PC-3 (cell line): ENCODE measurements around the gene PATL2. TPM values are rescaled to one million over a fixed set of nuclear protein-coding genes. Genes with fewer than 3 reads are reported as not detected.
A peak's percentile ranks its signal among the peaks of the same experiment; 100 is the strongest.
"Not testable (repeated sequence)": the region's sequence is repeated elsewhere in the genome, so short reads cannot be mapped to it uniquely, and the experiment has no call there.

ENCODE experiments used
- ATAC-seq: fragments of 200-7000 bp; cut with Tn5 transposase; 2 replicates; pipeline ENCODE4 v1.9.1; 2020; ENCODE audit warnings: mild to moderate bottlenecking, moderate library complexity
- BruUV-seq: library from RNA; stranded (reverse); fragments of 400-500 nt; replicated peaks from 2 replicates; lab custom pipeline; 2021; lab: Mats Ljungman, UMichigan
- CTCF ChIA-PET: fragments of 300-600 bp; sonication (Branson Sonifier 250); formaldehyde crosslinking; loops from one replicate; lab custom pipeline; 2022; ENCODE audit warnings: antibody characterized with exemption; lab: Charles Lee
- POLR2A ChIA-PET: fragments of 300-600 bp; sonication (Branson Sonifier 250); formaldehyde crosslinking; loops from one replicate; lab custom pipeline; 2022; ENCODE audit warnings: antibody characterized with exemption; ENCODE audit not compliant: unreplicated experiment; lab: Charles Lee
- DNase-seq: peaks from one replicate; pipeline ENCODE4 v3.0.0-alpha.2; 2015
- H2AFZ ChIP-seq: fragments of 300-600 bp; sonication (generic); 2 replicates; pipeline ENCODE4 v1.6.0; 2016; ENCODE audit warnings: antibody characterized with exemption, low read length
- H3F3A ChIP-seq: fragments of 300-600 bp; sonication (generic); one replicate; pipeline ENCODE4 v1.6.0; 2017; ENCODE audit warnings: antibody characterized with exemption, low read length, control low read depth, mild to moderate bottlenecking; ENCODE audit not compliant: unreplicated experiment
- H3K27ac ChIP-seq: fragments of 300-600 bp; sonication (generic); 2 replicates; pipeline ENCODE4 v1.5.1; 2016; ENCODE audit warnings: mild to moderate bottlenecking, low read length
- H3K27me3 ChIP-seq: fragments of 300-600 bp; sonication (generic); 2 replicates; pipeline ENCODE4 v1.6.1; 2016; ENCODE audit warnings: low read length, mixed read lengths
- H3K36me3 ChIP-seq: fragments of 300-600 bp; sonication (generic); 2 replicates; pipeline ENCODE4 v1.6.1; 2016; ENCODE audit warnings: low read depth, mixed run types, low read length, mixed read lengths
- H3K4me1 ChIP-seq: fragments of 300-600 bp; sonication (generic); 2 replicates; pipeline ENCODE4 v1.5.1; 2016; ENCODE audit warnings: low read length; ENCODE audit not compliant: insufficient read depth
- H3K4me2 ChIP-seq: fragments of 300-600 bp; sonication (generic); 2 replicates; pipeline ENCODE4 v1.6.0; 2016; ENCODE audit warnings: low read length
- H3K4me3 ChIP-seq: fragments of 300-600 bp; sonication (generic); 2 replicates; pipeline ENCODE4 v1.5.1; 2016; ENCODE audit warnings: mild to moderate bottlenecking, low read length, mixed read lengths
- H3K79me2 ChIP-seq: fragments of 300-600 bp; sonication (generic); 2 replicates; pipeline ENCODE4 v1.6.1; 2017; ENCODE audit warnings: low read length, mixed read lengths
- H3K9ac ChIP-seq: fragments of 300-600 bp; sonication (generic); 2 replicates; pipeline ENCODE4 v1.6.0; 2016; ENCODE audit warnings: mild to moderate bottlenecking, low read length
- H3K9me2 ChIP-seq: fragments of 300-600 bp; sonication (generic); replicated peaks from 2 replicates; pipeline ENCODE4 v1.6.1; 2016; ENCODE audit warnings: mixed run types, low read length, mixed read lengths
- H3K9me3 ChIP-seq: fragments of 300-600 bp; sonication (generic); 2 replicates; pipeline ENCODE4 v1.6.1; 2016; ENCODE audit warnings: low read length, mixed read lengths
- H4K20me1 ChIP-seq: fragments of 300-600 bp; sonication (generic); 2 replicates; pipeline ENCODE4 v1.6.1; 2016; ENCODE audit warnings: low read length, mixed read lengths
- CTCF ChIP-seq: fragments of 300-600 bp; sonication (generic); conservative IDR thresholded peaks from 2 replicates; pipeline ENCODE4 v1.5.1; 2017; ENCODE audit warnings: antibody characterized with exemption, low read depth, mild to moderate bottlenecking, low read length
- EZH2 ChIP-seq: fragments of 300-600 bp; sonication (generic); IDR thresholded peaks from one replicate; pipeline ENCODE4 v1.6.1; 2017; ENCODE audit warnings: antibody characterized with exemption, mild to moderate bottlenecking, low read length; ENCODE audit not compliant: unreplicated experiment
- EZH2phosphoT487 ChIP-seq: fragments of 300-600 bp; sonication (generic); IDR thresholded peaks from 2 replicates; pipeline ENCODE4 v1.6.1; 2018; ENCODE audit warnings: mild to moderate bottlenecking, antibody characterized with exemption, low read length, borderline replicate concordance
- intact Hi-C: fragments of 100-400 bp; cut with micrococcal nuclease; formaldehyde crosslinking; loops from 2 replicates; pipeline ENCODE4 v1.9.0; 2023
- total RNA-seq: library from RNA; depleted of rRNA; stranded (reverse); fragments of >200 nt; gene quantifications from 2 replicates; pipeline ENCODE4 v1.2.3, GENCODE V29; 2014

PATL2 gene
- total RNA-seq, 1 experiment from 2014 or later = 0.15 TPM

DNA sequence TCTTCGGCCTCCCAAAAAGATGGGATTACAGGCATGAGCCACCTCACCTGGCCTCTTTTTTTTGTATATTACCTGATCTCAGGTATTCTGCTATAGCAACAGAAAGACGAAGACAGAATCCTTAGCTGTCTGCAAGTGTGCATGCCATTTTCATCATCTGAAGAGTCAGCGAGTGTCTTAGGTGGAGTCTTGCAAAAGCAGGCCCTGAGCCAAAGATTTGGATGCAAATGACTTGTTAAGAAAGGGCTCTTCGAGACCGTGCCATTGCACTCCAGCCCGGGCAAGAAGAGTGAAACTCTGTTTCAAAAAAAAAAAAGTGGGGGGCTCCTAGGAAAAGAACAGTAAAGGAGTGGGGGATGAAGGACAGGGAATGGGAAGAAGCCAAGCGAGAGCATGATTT, 15.0 kb upstream of the PATL2 start:
- no peak for TF ChIP-seq EZH2phosphoT487
- no peak for TF ChIP-seq CTCF
- no peak for TF ChIP-seq EZH2
- Histone ChIP-seq H3K9me3 (no peaks in the 10 kb centered on the region), H2AFZ (peak overlapping the region; percentile 40; the same call in 1 of the 2 replicates), H3K4me2 (peak overlapping the region; percentile 91), H4K20me1 (no peaks in the 10 kb centered on the region), H3K27me3 (no peaks in the 10 kb centered on the region), H3K9ac (peak overlapping the region; percentile 38), H3F3A (peaks cover 18% of the 10 kb centered on the region), H3K9me2 (no peaks in the 10 kb centered on the region), H3K27ac (peak overlapping the region; percentile 89), H3K4me3 (peak overlapping the region; percentile 10; the same call in 1 of the 2 replicates), H3K36me3 (no peaks in the 10 kb centered on the region), H3K4me1 (peaks cover 34% of the 10 kb centered on the region), H3K79me2 (peaks cover 15% of the 10 kb centered on the region)
- CTCF ChIA-PET = interaction anchor here (0.8 to 1.2 kb wide), 3 partner anchors 11 to 15 kb away, joined by 4 to 16 read pairs (median 5); partner anchors contain the start of genes B2M and PATL2
- POLR2A ChIA-PET = interaction anchor here (0.7 to 1.2 kb wide), 2 partner anchors 13 to 63 kb away, joined by 4 to 8 read pairs; partner anchors contain the start of gene SPG11
- DNase-seq = no peak
- no peak for ATAC-seq
- BruUV-seq = TSS peak; percentile 31
- intact Hi-C loops = loop anchor here (1.0 kb wide), 1 partner anchor 13 kb away; no protein-coding TSS in a partner anchor

- no peak overlapping the region for H3K4me2 ChIP-seq
- no peak overlapping the region for H3K4me3 ChIP-seq
- intact Hi-C loops = no loop called here
- no peak for ATAC-seq
- no peak for DNase-seq
- CTCF ChIA-PET = no interaction called here
- no peak overlapping the region for H3K9ac ChIP-seq
- H3K27me3 ChIP-seq = no peaks in the 10 kb centered on the region
- no peak overlapping the region for H2AFZ ChIP-seq
- no TSS peak for BruUV-seq
- H3K4me1 ChIP-seq = peaks cover 13% of the 10 kb centered on the region
- H3K79me2 ChIP-seq = no peaks in the 10 kb centered on the region
- H4K20me1 ChIP-seq = no peaks in the 10 kb centered on the region
- no peak for TF ChIP-seq EZH2
- no peak for TF ChIP-seq EZH2phosphoT487
- no peak for TF ChIP-seq CTCF
- POLR2A ChIA-PET = no interaction called here
- no peak overlapping the region for H3K27ac ChIP-seq
- H3K9me2 ChIP-seq = no peaks in the 10 kb centered on the region
- H3K9me3 ChIP-seq = no peaks in the 10 kb centered on the region
- H3K36me3 ChIP-seq = peaks cover 18% of the 10 kb centered on the region
- peaks cover 7% of the 10 kb centered on the region for H3F3A ChIP-seq
These were observed 10.9 kb upstream of the PATL2 start for GRCh38 chr15:44722011-44722410.

DNA sequence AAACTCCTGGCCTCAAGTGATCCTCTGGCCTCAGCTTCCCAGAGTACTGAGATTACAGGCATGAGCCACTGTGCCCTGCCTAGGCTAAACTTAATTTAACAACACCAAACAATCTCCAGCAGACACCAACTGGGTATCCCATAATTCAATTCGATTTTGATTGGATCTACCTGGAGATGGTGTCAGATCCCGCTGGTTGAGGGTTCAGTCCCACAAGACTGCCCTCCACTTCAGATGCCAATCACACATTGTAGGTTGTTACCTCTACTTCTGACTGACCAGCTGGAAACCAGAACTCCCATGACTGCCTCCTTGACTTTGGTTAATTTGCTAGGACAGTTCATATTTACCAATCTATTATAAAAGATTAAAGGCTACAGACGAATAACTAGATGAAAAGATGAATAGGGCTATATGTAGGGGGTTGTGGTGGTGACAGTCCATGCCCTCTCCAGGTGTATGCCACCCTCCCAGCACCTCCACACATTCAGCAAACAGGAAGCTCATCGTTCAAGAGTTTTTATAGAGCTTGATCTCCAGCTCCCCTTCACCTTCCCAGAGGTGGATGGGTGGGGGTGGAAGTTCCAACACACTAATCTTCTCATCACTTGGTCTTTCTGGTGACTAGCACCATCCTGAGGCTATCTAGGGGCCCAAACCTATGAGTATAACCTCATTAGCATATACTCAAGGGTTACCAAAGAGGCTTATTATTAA, 9.5 kb upstream of the PATL2 start:
- no peaks in the 10 kb centered on the region for H3K9me3 ChIP-seq
- H3K36me3 ChIP-seq = peaks cover 32% of the 10 kb centered on the region
- no peak overlapping the region for H3K9ac ChIP-seq
- peak; percentile 39 for ATAC-seq
- no peaks in the 10 kb centered on the region for H4K20me1 ChIP-seq
- no peak for DNase-seq
- TF ChIP-seq EZH2 (no peak), EZH2phosphoT487 (no peak), CTCF (no peak)
- POLR2A ChIA-PET = no interaction called here
- no peaks in the 10 kb centered on the region for H3K9me2 ChIP-seq
- intact Hi-C loops = no loop called here
- CTCF ChIA-PET = interaction anchor here (0.6 kb wide), 1 partner anchor 57 kb away, joined by 3 read pairs; the partner anchor contains the start of gene SPG11
- H3K79me2 ChIP-seq = no peaks in the 10 kb centered on the region
- H3K4me1 ChIP-seq = no peaks in the 10 kb centered on the region
- no peaks in the 10 kb centered on the region for H3F3A ChIP-seq
- H3K4me3 ChIP-seq = no peak overlapping the region
- H3K27me3 ChIP-seq = no peaks in the 10 kb centered on the region
- BruUV-seq = no TSS peak
- H3K27ac ChIP-seq = no peak overlapping the region
- H3K4me2 ChIP-seq = no peak overlapping the region
- H2AFZ ChIP-seq = no peak overlapping the region

- DNase-seq, H2AFZ ChIP-seq, intact Hi-C loops, H3K9me3 ChIP-seq, H3K4me3 ChIP-seq, H3K27ac ChIP-seq, H3F3A ChIP-seq, H3K9me2 ChIP-seq, CTCF ChIA-PET, H3K79me2 ChIP-seq, H3K27me3 ChIP-seq, POLR2A ChIA-PET, ATAC-seq, H4K20me1 ChIP-seq, H3K4me1 ChIP-seq, BruUV-seq, H3K9ac ChIP-seq, H3K4me2 ChIP-seq: not testable (repeated sequence)
- H3K36me3 ChIP-seq = peaks cover 37% of the 10 kb centered on the region
These were observed 8.9 kb upstream of the PATL2 start for GRCh38 chr15:44720000-44720435.
